H9 (cell line): ENCODE data around the gene VPS13C. TPM values are rescaled to one million over a fixed set of nuclear protein-coding genes. Genes with fewer than 3 reads are reported as not detected.

Experiments
- DNase-seq: peaks from one replicate; pipeline ENCODE4 v3.0.0-alpha.2; 2017
- H2AFZ ChIP-seq: one replicate; pipeline ENCODE4 v1.6.1; 2013; ENCODE audit warnings: mild to moderate bottlenecking, low read length, control low read depth, moderate library complexity
- H2AK5ac ChIP-seq: 2 replicates; pipeline ENCODE4 v1.6.1; 2013; ENCODE audit warnings: low read length, control low read depth, mixed read lengths; ENCODE audit not compliant: insufficient read length
- H2BK120ac ChIP-seq: one replicate; pipeline ENCODE4 v1.6.1; 2013; ENCODE audit warnings: low read depth, mild to moderate bottlenecking, low read length, control low read depth, inconsistent platforms; ENCODE audit not compliant: poor library complexity, severe bottlenecking
- H2BK12ac ChIP-seq: 2 replicates; pipeline ENCODE4 v1.6.1; 2013; ENCODE audit warnings: low read length, control low read depth, mixed read lengths, low read depth; ENCODE audit not compliant: insufficient read length
- H2BK15ac ChIP-seq: 2 replicates; pipeline ENCODE4 v1.6.1; 2013; ENCODE audit warnings: low read depth, low read length, control low read depth
- H2BK20ac ChIP-seq: one replicate; pipeline ENCODE4 v1.6.1; 2013; ENCODE audit warnings: low read depth, mild to moderate bottlenecking, low read length, control low read depth, inconsistent platforms; ENCODE audit not compliant: poor library complexity, severe bottlenecking
- H2BK5ac ChIP-seq: 2 replicates; pipeline ENCODE4 v1.6.1; 2013; ENCODE audit warnings: low read length, control low read depth, mixed read lengths; ENCODE audit not compliant: insufficient read length
- H3K14ac ChIP-seq: 2 replicates; pipeline ENCODE4 v1.6.1; 2013; ENCODE audit warnings: low read length, control low read depth; ENCODE audit not compliant: insufficient read depth
- H3K18ac ChIP-seq: 2 replicates; pipeline ENCODE4 v1.6.1; 2013; ENCODE audit warnings: low read depth, mild to moderate bottlenecking, mixed read lengths, low read length, control low read depth; ENCODE audit not compliant: insufficient read length
- H3K23ac ChIP-seq: 2 replicates; pipeline ENCODE4 v1.6.1; 2013; ENCODE audit warnings: low read length, control low read depth, mixed read lengths, low read depth; ENCODE audit not compliant: insufficient read length
- H3K23me2 ChIP-seq: 2 replicates; pipeline ENCODE4 v1.6.1; 2013; ENCODE audit warnings: low read depth, mild to moderate bottlenecking, mixed read lengths, low read length, control low read depth; ENCODE audit not compliant: insufficient read length, poor library complexity, severe bottlenecking
- H3K27ac ChIP-seq: 2 replicates; pipeline ENCODE4 v1.5.1; 2013; ENCODE audit warnings: low read length, control low read depth, mixed read lengths, low read depth; ENCODE audit not compliant: insufficient read length
- H3K27me3 ChIP-seq: 2 replicates; pipeline ENCODE4 v1.6.1; 2013; ENCODE audit warnings: low read length, control low read depth, inconsistent platforms; ENCODE audit not compliant: insufficient read depth
- H3K4ac ChIP-seq: 2 replicates; pipeline ENCODE4 v1.6.1; 2013; ENCODE audit warnings: low read depth, mild to moderate bottlenecking, control low read depth, inconsistent platforms, low read length, moderate library complexity
- H3K4me1 ChIP-seq: 2 replicates; pipeline ENCODE4 v1.6.1; 2013; ENCODE audit warnings: low read length, control low read depth, inconsistent platforms; ENCODE audit not compliant: insufficient read depth
- H3K4me2 ChIP-seq: 2 replicates; pipeline ENCODE4 v1.6.1; 2013; ENCODE audit warnings: low read length, control low read depth, mixed read lengths; ENCODE audit not compliant: insufficient read length, insufficient read depth
- H3K56ac ChIP-seq: 2 replicates; pipeline ENCODE4 v1.6.1; 2013; ENCODE audit warnings: low read depth, mild to moderate bottlenecking, mixed read lengths, low read length, control low read depth; ENCODE audit not compliant: insufficient read length
- H3K79me1 ChIP-seq: 2 replicates; pipeline ENCODE4 v1.6.1; 2013; ENCODE audit warnings: low read depth, mild to moderate bottlenecking, moderate library complexity, low read length, control low read depth, inconsistent platforms; ENCODE audit not compliant: insufficient read depth, poor library complexity, severe bottlenecking
- H3K79me2 ChIP-seq: 2 replicates; pipeline ENCODE4 v1.6.1; 2013; ENCODE audit warnings: low read length, control low read depth, inconsistent platforms; ENCODE audit not compliant: insufficient read depth
- H3K9ac ChIP-seq: 2 replicates; pipeline ENCODE4 v1.6.1; 2013; ENCODE audit warnings: low read length, control low read depth, mixed read lengths; ENCODE audit not compliant: insufficient read length; ENCODE audit errors: extremely low read depth
- H3K9me3 ChIP-seq: one replicate; pipeline ENCODE4 v1.6.1; 2013; ENCODE audit warnings: low read depth, low read length, inconsistent platforms; ENCODE audit not compliant: control insufficient read depth
- H3T11ph ChIP-seq: one replicate; pipeline ENCODE4 v1.6.1; 2013; ENCODE audit warnings: mild to moderate bottlenecking, low read length, control low read depth, inconsistent platforms
- H4K20me1 ChIP-seq: one replicate; pipeline ENCODE4 v1.6.1; 2013; ENCODE audit not compliant: control insufficient read depth, insufficient read length, insufficient read depth
- H4K5ac ChIP-seq: 2 replicates; pipeline ENCODE4 v1.6.1; 2013; ENCODE audit warnings: low read depth, mild to moderate bottlenecking, mixed read lengths, low read length, control low read depth; ENCODE audit not compliant: insufficient read length
- H4K8ac ChIP-seq: replicated peaks from 2 replicates; pipeline ENCODE4 v1.6.1; 2013; ENCODE audit warnings: low read length, control low read depth, mixed read lengths, low read depth; ENCODE audit not compliant: insufficient read length
- H4K91ac ChIP-seq: 2 replicates; pipeline ENCODE4 v1.6.1; 2013; ENCODE audit warnings: low read depth, mild to moderate bottlenecking, moderate library complexity, mixed read lengths, low read length, control low read depth; ENCODE audit not compliant: insufficient read length
- H3K27ac Mint-ChIP-seq, 3 experiments: 2 replicates in 2 of 3; 3 replicates in 1 of 3; pipeline ENCODE4 v1.8.0; 2020 to 2021; ENCODE audit warnings: mixed read lengths in 3 of 3, mild to moderate bottlenecking in 1 of 3, moderate library complexity in 1 of 3
- H3K27me3 Mint-ChIP-seq: 2 replicates; pipeline ENCODE4 v1.8.0; 2021; ENCODE audit warnings: low read depth, mild to moderate bottlenecking, moderate library complexity, mixed read lengths
- H3K36me3 Mint-ChIP-seq, 3 experiments: 2 replicates in 2 of 3; 3 replicates in 1 of 3; pipeline ENCODE4 v1.8.0; 2020 to 2021; ENCODE audit warnings: low read depth in 3 of 3, mixed read lengths in 3 of 3; ENCODE audit not compliant: insufficient read depth in 1 of 3
- H3K4me1 Mint-ChIP-seq, 2 experiments: 2 replicates each; pipeline ENCODE4 v1.8.0; 2020; ENCODE audit warnings: mixed read lengths in 2 of 2
- H3K4me3 Mint-ChIP-seq, 2 experiments: 2 replicates in 1 of 2; 3 replicates in 1 of 2; pipeline ENCODE4 v1.8.0; 2020 to 2021; ENCODE audit warnings: mild to moderate bottlenecking in 2 of 2, mixed read lengths in 2 of 2, moderate library complexity in 1 of 2
- H3K9me3 Mint-ChIP-seq, 2 experiments: 2 replicates in 1 of 2; 3 replicates in 1 of 2; pipeline ENCODE4 v1.8.0; 2020; ENCODE audit warnings: mild to moderate bottlenecking in 2 of 2, mixed read lengths in 2 of 2, moderate library complexity in 1 of 2
- WGBS: extraction: QIAGEN DNeasy Blood & Tissue Kit; methylation state at CpG from one replicate; pipeline ENCODE4 v1.1.7; 2013; ENCODE audit warnings: missing lambda C conversion rate, low lambda C conversion rate, mixed read lengths; ENCODE audit not compliant: insufficient read length; ENCODE audit errors: extremely low coverage; 5-methylcytosine and 5-hydroxymethylcytosine counted together
- total RNA-seq: library from RNA; stranded (reverse); gene quantifications from 2 replicates; pipeline ENCODE4 v1.2.1, GENCODE V29; 2021
- TF ChIP-seq, protein P1 (sequence below): fragments of 200-600 bp; sonication (generic); conservative IDR thresholded peaks from 3 replicates; pipeline ENCODE4 v1.8.0; 2021; ENCODE audit warnings: antibody characterized with exemption, mild to moderate bottlenecking

Gene VPS13C
- total RNA-seq, 1 experiment from 2014 or later, result 14.2 TPM

DNA sequence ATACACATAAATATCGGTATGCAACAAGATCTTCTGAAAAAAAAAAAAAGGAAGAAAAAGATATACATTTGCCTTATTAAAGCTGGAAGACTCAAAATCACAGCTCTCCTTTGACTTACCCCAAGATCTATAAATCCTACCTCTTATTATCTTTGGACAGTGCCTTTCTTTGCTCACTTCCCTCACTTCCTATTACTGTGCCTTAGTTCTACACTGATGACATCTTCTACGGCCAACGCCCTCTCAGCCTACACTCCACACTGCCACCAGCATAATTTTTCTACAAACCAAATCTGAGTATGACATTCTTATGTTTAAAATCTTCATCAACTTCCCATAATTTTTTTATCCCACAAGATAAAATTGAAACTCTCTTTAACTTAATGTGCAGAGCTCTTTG is 137.1 kb downstream of the VPS13C start:
- H3K27me3 ChIP-seq, result no peaks in the 10 kb centered on the region
- no peak overlapping the region for H3T11ph ChIP-seq
- H3K9ac ChIP-seq, result no peak overlapping the region
- Mint-ChIP-seq H3K9me3 (no peaks in the 10 kb centered on the region), H3K4me1 (no peaks in the 10 kb centered on the region), H3K27me3 (no peaks in the 10 kb centered on the region), H3K36me3 (no peaks in the 10 kb centered on the region), H3K4me3 (no peak overlapping the region), H3K27ac (no peak overlapping the region)
- no peak for DNase-seq
- H3K79me1 ChIP-seq, result no peaks in the 10 kb centered on the region
- no peak overlapping the region for H3K56ac ChIP-seq
- no peaks in the 10 kb centered on the region for H3K23me2 ChIP-seq
- no peak overlapping the region for H2BK12ac ChIP-seq
- no peaks in the 10 kb centered on the region for H3K79me2 ChIP-seq
- no peak overlapping the region for H2BK20ac ChIP-seq
- no peak overlapping the region for H3K4ac ChIP-seq
- no peaks in the 10 kb centered on the region for H4K20me1 ChIP-seq
- H3K9me3 ChIP-seq, result no peaks in the 10 kb centered on the region
- no peak overlapping the region for H2AK5ac ChIP-seq
- H2BK5ac ChIP-seq, result no peak overlapping the region
- no peak overlapping the region for H3K23ac ChIP-seq
- H4K5ac ChIP-seq, result no peak overlapping the region
- no peak overlapping the region for H3K4me2 ChIP-seq
- H4K8ac ChIP-seq, result no peak overlapping the region
- no peak overlapping the region for H2BK15ac ChIP-seq
- no peak overlapping the region for H4K91ac ChIP-seq
- no peak overlapping the region for H2AFZ ChIP-seq
- TF ChIP-seq, protein P1, sequence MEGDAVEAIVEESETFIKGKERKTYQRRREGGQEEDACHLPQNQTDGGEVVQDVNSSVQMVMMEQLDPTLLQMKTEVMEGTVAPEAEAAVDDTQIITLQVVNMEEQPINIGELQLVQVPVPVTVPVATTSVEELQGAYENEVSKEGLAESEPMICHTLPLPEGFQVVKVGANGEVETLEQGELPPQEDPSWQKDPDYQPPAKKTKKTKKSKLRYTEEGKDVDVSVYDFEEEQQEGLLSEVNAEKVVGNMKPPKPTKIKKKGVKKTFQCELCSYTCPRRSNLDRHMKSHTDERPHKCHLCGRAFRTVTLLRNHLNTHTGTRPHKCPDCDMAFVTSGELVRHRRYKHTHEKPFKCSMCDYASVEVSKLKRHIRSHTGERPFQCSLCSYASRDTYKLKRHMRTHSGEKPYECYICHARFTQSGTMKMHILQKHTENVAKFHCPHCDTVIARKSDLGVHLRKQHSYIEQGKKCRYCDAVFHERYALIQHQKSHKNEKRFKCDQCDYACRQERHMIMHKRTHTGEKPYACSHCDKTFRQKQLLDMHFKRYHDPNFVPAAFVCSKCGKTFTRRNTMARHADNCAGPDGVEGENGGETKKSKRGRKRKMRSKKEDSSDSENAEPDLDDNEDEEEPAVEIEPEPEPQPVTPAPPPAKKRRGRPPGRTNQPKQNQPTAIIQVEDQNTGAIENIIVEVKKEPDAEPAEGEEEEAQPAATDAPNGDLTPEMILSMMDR, result no peak
- no peak overlapping the region for H3K14ac ChIP-seq
- H3K18ac ChIP-seq, result no peak overlapping the region
- H2BK120ac ChIP-seq, result no peak overlapping the region
- no peak overlapping the region for H3K27ac ChIP-seq
- no CpG with 5 or more reads among the region's 3 CpGs for WGBS
- no peaks in the 10 kb centered on the region for H3K4me1 ChIP-seq
